HG02763 (cell line): ENCODE results near the gene MCAT.

ENCODE experiments used
- ATAC-seq: cut with Tn5 transposase; IDR thresholded peaks from one replicate; pipeline ENCODE4 v1.9.1; 2021; ENCODE audit warnings: mild to moderate bottlenecking, moderate library complexity; ENCODE audit not compliant: unreplicated experiment

MCAT gene

GRCh38 chr22:43173976-43174720 is 30.9 kb upstream of the MCAT start:
- ATAC-seq = no peak

GRCh38 chr22:43173566-43173965 is 30.4 kb upstream of the MCAT start:
- no peak for ATAC-seq

GRCh38 chr22:43172191-43172590 is 29.0 kb upstream of the MCAT start:
- ATAC-seq = no peak

GRCh38 chr22:43171607-43172006 is 28.4 kb upstream of the MCAT start:
- no peak for ATAC-seq

- no peak for ATAC-seq
Measured at GRCh38 chr22:43171019-43171491, 27.9 kb upstream of the MCAT start.

- ATAC-seq = no peak
Measured at GRCh38 chr22:43170131-43170480, 26.9 kb upstream of the MCAT start.

GRCh38 chr22:43169310-43170130 is 26.3 kb upstream of the MCAT start:
- ATAC-seq = no peak

GRCh38 chr22:43168471-43169309 is 25.5 kb upstream of the MCAT start:
- ATAC-seq = no peak

GRCh38 chr22:43167001-43167589 is 23.9 kb upstream of the MCAT start:
- no peak for ATAC-seq

GRCh38 chr22:43166132-43166930 is 23.1 kb upstream of the MCAT start:
- no peak for ATAC-seq

GRCh38 chr22:43164636-43165035 is 21.4 kb upstream of the MCAT start:
- ATAC-seq = no peak

GRCh38 chr22:43163241-43163795 is 20.1 kb upstream of the MCAT start:
- ATAC-seq = no peak

GRCh38 chr22:43162412-43163150 is 19.4 kb upstream of the MCAT start:
- ATAC-seq = no peak

- no peak for ATAC-seq
Measured at GRCh38 chr22:43160497-43161126, 17.4 kb upstream of the MCAT start.

GRCh38 chr22:43159484-43160178 is 16.4 kb upstream of the MCAT start:
- no peak for ATAC-seq

- ATAC-seq = no peak
Measured at GRCh38 chr22:43158778-43159483, 15.7 kb upstream of the MCAT start.

GRCh38 chr22:43157874-43158546 is 14.8 kb upstream of the MCAT start:
- ATAC-seq = no peak
